B cell (primary cell): ENCODE measurements around the gene CDKAL1. TPM values are rescaled to one million over a fixed set of nuclear protein-coding genes. Genes with fewer than 3 reads are reported as not detected.
"Not testable (repeated sequence)": the region's sequence is repeated elsewhere in the genome, so short reads cannot be mapped to it uniquely, and the experiment has no call there.

ENCODE experiments used
- ATAC-seq: fragments of 200-7000 bp; cut with Tn5 transposase; one replicate; pipeline ENCODE4 v1.10.0; 2021; ENCODE audit warnings: low read depth, mild to moderate bottlenecking, moderate number of reproducible peaks, moderate library complexity
- CTCF ChIA-PET: fragments of 350-600 bp; sonication (Branson Sonifier 250); formaldehyde crosslinking; loops from one replicate; lab custom pipeline; 2021; ENCODE audit warnings: antibody characterized with exemption, inconsistent platforms; lab: Charles Lee
- POLR2A ChIA-PET: fragments of 350-600 bp; sonication (Branson Sonifier 250); formaldehyde crosslinking; loops from one replicate; lab custom pipeline; 2021; ENCODE audit warnings: antibody characterized with exemption; lab: Charles Lee
- DNase-seq: peaks from one replicate; pipeline ENCODE4 v3.0.0; 2013
- H2AFZ ChIP-seq: 2 replicates; pipeline ENCODE4 v1.6.1; 2012; ENCODE audit warnings: mild to moderate bottlenecking, low read depth, low read length; ENCODE audit not compliant: insufficient read depth, poor library complexity, severe bottlenecking
- H3K27ac ChIP-seq, 2 donors: 1 replicate in 1 of 2; 2 replicates in 1 of 2; pipeline ENCODE4 v1.5.1; 2012 to 2013; ENCODE audit warnings: low read length in 2 of 2, mild to moderate bottlenecking in 2 of 2, moderate library complexity in 1 of 2
- H3K27me3 ChIP-seq, 4 experiments: fragments of 200-600 bp in 1 of 4; sonication (generic) in 1 of 4; replicated peaks in 1 of 4; 1 replicate in 2 of 4; 2 replicates in 2 of 4; pipeline versions ENCODE4 v1.6.1 to v1.7.0; 2013 to 2016; ENCODE audit warnings: low read length in 3 of 4, mild to moderate bottlenecking in 2 of 4, mixed read lengths in 1 of 4, moderate library complexity in 1 of 4; ENCODE audit not compliant: insufficient read depth in 4 of 4, control insufficient read depth in 3 of 4; ENCODE audit errors: control extremely low read depth in 1 of 4
- H3K36me3 ChIP-seq, 2 experiments: replicated peaks in 1 of 2; 1 replicate in 1 of 2; 2 replicates in 1 of 2; pipeline versions ENCODE4 v1.6.1 to v1.7.1; 2013; ENCODE audit warnings: low read length in 1 of 2; ENCODE audit not compliant: insufficient read depth in 2 of 2, control insufficient read depth in 1 of 2; ENCODE audit errors: control extremely low read depth in 1 of 2, extremely low read depth in 1 of 2
- H3K4me1 ChIP-seq, 2 donors: fragments of 200-600 bp in 1 of 2; sonication (generic) in 1 of 2; 1 replicate in 1 of 2; 2 replicates in 1 of 2; pipeline versions ENCODE4 v1.5.1 to v1.6.1; 2013 to 2017; ENCODE audit warnings: low read length in 2 of 2; ENCODE audit not compliant: control insufficient read depth in 2 of 2, insufficient read depth in 2 of 2
- H3K4me2 ChIP-seq: replicated peaks from 2 replicates; pipeline ENCODE3; 2012; ENCODE audit warnings: mild to moderate bottlenecking, low read depth, low read length; ENCODE audit not compliant: poor library complexity, severe bottlenecking
- H3K4me3 ChIP-seq, 5 experiments: fragments of 200-600 bp in 1 of 5; sonication (generic) in 1 of 5; 1 replicate in 3 of 5; 2 replicates in 2 of 5; pipeline versions ENCODE4 v1.5.1 to v1.7.0; 2011 to 2016; ENCODE audit warnings: low read length in 4 of 5, mild to moderate bottlenecking in 4 of 5, low read depth in 2 of 5, control low read depth in 1 of 5, moderate library complexity in 1 of 5; ENCODE audit not compliant: insufficient read depth in 1 of 5; ENCODE audit errors: control extremely low read depth in 1 of 5, extremely low read depth in 1 of 5
- H3K79me2 ChIP-seq: fragments of 200-600 bp; sonication (generic); one replicate; pipeline ENCODE4 v1.6.0; 2016; ENCODE audit warnings: low read length; ENCODE audit not compliant: control insufficient read depth, insufficient read depth
- H3K9ac ChIP-seq: fragments of 200-600 bp; sonication (generic); 2 replicates; pipeline ENCODE4 v1.6.1; 2017; ENCODE audit warnings: mild to moderate bottlenecking, low read length, moderate library complexity
- H3K9me3 ChIP-seq, 3 donors: one replicate each; pipeline versions ENCODE4 v1.6.1 to v1.7.1; 2013; ENCODE audit warnings: low read length in 2 of 3; ENCODE audit not compliant: control insufficient read depth in 2 of 3, insufficient read depth in 1 of 3; ENCODE audit errors: control extremely low read depth in 1 of 3
- H4K20me1 ChIP-seq: 2 replicates; pipeline ENCODE4 v1.6.0; 2012; ENCODE audit warnings: mild to moderate bottlenecking, low read length; ENCODE audit not compliant: insufficient read depth, control insufficient read depth, poor library complexity, severe bottlenecking
- H3K27ac Mint-ChIP-seq: one replicate; pipeline ENCODE4 v1.8.0; 2021; ENCODE audit warnings: mixed read lengths
- H3K27me3 Mint-ChIP-seq: one replicate; pipeline ENCODE4 v1.8.0; 2021; ENCODE audit warnings: mixed read lengths
- H3K4me1 Mint-ChIP-seq: one replicate; pipeline ENCODE4 v1.8.0; 2021; ENCODE audit warnings: mixed read lengths
- H3K4me3 Mint-ChIP-seq: one replicate; pipeline ENCODE4 v1.8.0; 2021; ENCODE audit warnings: mixed read lengths
- H3K9me3 Mint-ChIP-seq: one replicate; pipeline ENCODE4 v1.8.0; 2022; ENCODE audit warnings: mixed read lengths; ENCODE audit not compliant: insufficient read depth
- EZH2 ChIP-seq: IDR thresholded peaks from 2 replicates; pipeline ENCODE4 v1.6.1; 2012; ENCODE audit warnings: borderline replicate concordance, low read depth, mild to moderate bottlenecking, moderate library complexity, low read length; ENCODE audit not compliant: insufficient read depth, poor library complexity, severe bottlenecking
- WGBS: methylation state at CpG from one replicate; pipeline ENCODE4 v1.1.5; 2013; ENCODE audit warnings: missing lambda C conversion rate; ENCODE audit not compliant: insufficient coverage; 5-methylcytosine and 5-hydroxymethylcytosine counted together
- intact Hi-C: fragments of 100-400 bp; cut with micrococcal nuclease; formaldehyde crosslinking; loops from one replicate; pipeline ENCODE4 v1.10.0; 2022
- polyA plus RNA-seq: library from polyadenylated mRNA; depleted of rRNA; stranded (reverse); fragments of >200 nt; gene quantifications from 2 replicates; pipeline ENCODE4 v1.2.3, GENCODE V29; 2012
- total RNA-seq, 2 donors: library from RNA; stranded (reverse); fragments of 120-200 nt in 1 of 2; gene quantifications; 1 replicate in 1 of 2; 2 replicates in 1 of 2; pipeline versions ENCODE4 v1.2.3 to v1.2.4, GENCODE V29; 2013 to 2022
- TF ChIP-seq, protein P1 (sequence below): fragments of 200-600 bp; IDR thresholded peaks from one replicate; pipeline ENCODE4 v1.8.0; 2022; ENCODE audit warnings: antibody characterized with exemption, mild to moderate bottlenecking

CDKAL1 gene
- total and polyA plus RNA-seq, 2 donors (not counting 1 experiment from before 2014, with no cell fraction given), result 6.1 to 33.3 TPM

DNA sequence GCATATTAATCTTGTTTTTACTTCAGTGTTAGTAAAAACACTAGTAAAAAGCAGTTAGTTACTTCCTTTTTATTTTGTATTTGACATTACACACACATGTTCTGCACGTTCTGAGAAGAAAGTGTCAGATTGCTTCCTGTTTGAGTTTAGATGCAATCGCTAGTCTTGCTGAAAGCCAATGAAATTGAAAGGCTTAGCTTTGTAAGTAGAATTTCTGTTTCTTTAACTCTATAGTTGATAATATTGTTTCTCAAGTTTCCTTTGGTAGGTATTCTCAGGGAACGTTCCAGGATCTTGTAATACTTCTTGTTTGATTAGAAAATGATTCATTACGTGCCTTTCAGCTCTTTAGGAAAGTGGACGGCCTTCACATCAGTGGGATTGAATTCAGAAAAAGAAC is 55.0 kb downstream of the CDKAL1 start:
- H3K4me2 ChIP-seq, result no peak overlapping the region
- peaks cover 0 to 9% of the 10 kb centered on the region in 2 experiments for H3K36me3 ChIP-seq
- Mint-ChIP-seq H3K4me3 (no peak overlapping the region), H3K9me3 (peaks cover 2% of the 10 kb centered on the region), H3K27ac (no peak overlapping the region), H3K27me3 (no peaks in the 10 kb centered on the region), H3K4me1 (peaks cover 9% of the 10 kb centered on the region)
- H3K27me3 ChIP-seq, result no peaks in the 10 kb centered on the region
- H3K79me2 ChIP-seq, result no peaks in the 10 kb centered on the region
- no peaks in the 10 kb centered on the region for H3K9me3 ChIP-seq
- H4K20me1 ChIP-seq, result no peaks in the 10 kb centered on the region
- intact Hi-C loops, result no loop called here
- DNase-seq (no peak), ATAC-seq (no peak)
- CTCF ChIA-PET, result interaction anchor here (1.3 kb wide), 1 partner anchor 24 kb away, joined by 3 read pairs; no protein-coding TSS in a partner anchor
- no peak for TF ChIP-seq EZH2
- TF ChIP-seq, protein P1, sequence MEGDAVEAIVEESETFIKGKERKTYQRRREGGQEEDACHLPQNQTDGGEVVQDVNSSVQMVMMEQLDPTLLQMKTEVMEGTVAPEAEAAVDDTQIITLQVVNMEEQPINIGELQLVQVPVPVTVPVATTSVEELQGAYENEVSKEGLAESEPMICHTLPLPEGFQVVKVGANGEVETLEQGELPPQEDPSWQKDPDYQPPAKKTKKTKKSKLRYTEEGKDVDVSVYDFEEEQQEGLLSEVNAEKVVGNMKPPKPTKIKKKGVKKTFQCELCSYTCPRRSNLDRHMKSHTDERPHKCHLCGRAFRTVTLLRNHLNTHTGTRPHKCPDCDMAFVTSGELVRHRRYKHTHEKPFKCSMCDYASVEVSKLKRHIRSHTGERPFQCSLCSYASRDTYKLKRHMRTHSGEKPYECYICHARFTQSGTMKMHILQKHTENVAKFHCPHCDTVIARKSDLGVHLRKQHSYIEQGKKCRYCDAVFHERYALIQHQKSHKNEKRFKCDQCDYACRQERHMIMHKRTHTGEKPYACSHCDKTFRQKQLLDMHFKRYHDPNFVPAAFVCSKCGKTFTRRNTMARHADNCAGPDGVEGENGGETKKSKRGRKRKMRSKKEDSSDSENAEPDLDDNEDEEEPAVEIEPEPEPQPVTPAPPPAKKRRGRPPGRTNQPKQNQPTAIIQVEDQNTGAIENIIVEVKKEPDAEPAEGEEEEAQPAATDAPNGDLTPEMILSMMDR, result no peak
- peaks cover 0 to 5% of the 10 kb centered on the region in 2 donors for H3K4me1 ChIP-seq
- no peak overlapping the region for H3K9ac ChIP-seq
- H3K4me3 ChIP-seq, result no peak overlapping the region
- no CpG with 5 or more reads among the region's 5 CpGs for WGBS
- POLR2A ChIA-PET, result no interaction called here
- H3K27ac ChIP-seq, result peak overlapping the region in 1 of 2 donors; percentile 36
- no peak overlapping the region for H2AFZ ChIP-seq

DNA sequence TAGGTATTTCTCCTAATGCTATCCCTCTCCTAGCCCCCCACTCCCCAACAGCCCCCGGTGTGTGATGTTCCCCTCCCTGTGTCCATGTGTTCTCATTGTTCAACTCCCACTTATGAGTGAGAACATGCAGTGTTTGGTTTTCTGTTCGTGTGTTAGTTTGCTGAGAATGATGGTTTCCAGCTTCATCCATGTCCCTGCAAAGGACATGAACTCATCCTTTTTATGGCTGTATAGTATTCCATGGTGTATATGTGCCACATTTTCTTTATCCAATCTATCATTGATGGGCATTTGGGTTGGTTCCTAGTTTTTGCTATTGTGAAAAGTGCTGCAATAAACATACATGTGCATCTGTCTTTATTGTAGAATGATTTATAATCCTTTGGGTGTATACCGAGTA is 56.2 kb downstream of the CDKAL1 start:
- POLR2A ChIA-PET, ATAC-seq, H3K27me3 Mint-ChIP-seq, H2AFZ ChIP-seq, intact Hi-C loops, H3K79me2 ChIP-seq, H3K4me3 ChIP-seq, H3K4me1 Mint-ChIP-seq, H3K27me3 ChIP-seq, H3K4me2 ChIP-seq, H3K9me3 Mint-ChIP-seq, H4K20me1 ChIP-seq, H3K27ac ChIP-seq, CTCF ChIA-PET, H3K4me1 ChIP-seq, H3K9me3 ChIP-seq, H3K27ac Mint-ChIP-seq, H3K4me3 Mint-ChIP-seq, DNase-seq, H3K36me3 ChIP-seq, H3K9ac ChIP-seq: not testable (repeated sequence)
- no CpG with 5 or more reads among the region's 3 CpGs for WGBS

- ATAC-seq, H3K4me3 Mint-ChIP-seq, H3K9ac ChIP-seq, intact Hi-C loops, POLR2A ChIA-PET, H4K20me1 ChIP-seq, H3K4me3 ChIP-seq, H3K4me1 Mint-ChIP-seq, H3K27me3 Mint-ChIP-seq, CTCF ChIA-PET, H3K27ac Mint-ChIP-seq, H3K79me2 ChIP-seq, H2AFZ ChIP-seq, H3K36me3 ChIP-seq, H3K4me2 ChIP-seq, DNase-seq, H3K27ac ChIP-seq, H3K27me3 ChIP-seq, H3K4me1 ChIP-seq, H3K9me3 Mint-ChIP-seq: not testable (repeated sequence)
- H3K9me3 ChIP-seq, result peaks cover 0 to 12% (median 0%) of the 10 kb centered on the region in 3 donors
- WGBS, result 100% methylated on average over 2 of the region's 7 CpGs
Measured at GRCh38 chr6:20594299-20594853, 60.1 kb downstream of the CDKAL1 start.
